HepG2 (cell line): Measurements from ENCODE around the gene ANTKMT. TPM values are rescaled to one million over a fixed set of nuclear protein-coding genes. Genes with fewer than 3 reads are reported as not detected.

Experiments used
- CENPT ChIP-seq: sonication (generic); formaldehyde crosslinking; IDR thresholded peaks from 2 replicates; pipeline ENCODE4 v1.8.0; 2022; ENCODE audit warnings: low read depth, mild to moderate bottlenecking, moderate library complexity, missing genetic modification reagents
- IKZF1 ChIP-seq: fragments of 450-650 bp; IDR thresholded peaks from 2 replicates; pipeline ENCODE4 v1.7.1; 2016
- MBNL3 ChIP-seq: fragments of 250-450 bp; sonication (Bioruptor Pico); conservative IDR thresholded peaks from 2 replicates; pipeline ENCODE4 v1.8.0; 2022; ENCODE audit warnings: mild to moderate bottlenecking, inconsistent platforms
- STAT5B ChIP-seq: sonication (generic); formaldehyde crosslinking; IDR thresholded peaks from 2 replicates; pipeline ENCODE4 v1.4.0; 2020; ENCODE audit warnings: missing genetic modification reagents
- SUZ12 ChIP-seq: fragments of 150-350 bp; IDR thresholded peaks from 2 replicates; pipeline ENCODE4 v1.6.1; 2014; ENCODE audit warnings: low read depth, low read length
- YY1 ChIP-seq: IDR thresholded peaks from 2 replicates; pipeline ENCODE4 v1.6.1; 2011; ENCODE audit warnings: low read length, low read depth, moderate library complexity, mild to moderate bottlenecking; ENCODE audit not compliant: insufficient read depth, insufficient replicate concordance
- ZFP36L2 ChIP-seq: sonication (generic); formaldehyde crosslinking; IDR thresholded peaks from 2 replicates; pipeline ENCODE4 v1.4.0; 2020; ENCODE audit warnings: missing genetic modification reagents
- ZNF33B ChIP-seq: sonication (generic); formaldehyde crosslinking; IDR thresholded peaks from 2 replicates; pipeline ENCODE4 v1.5.1; 2020; ENCODE audit warnings: mild to moderate bottlenecking, missing genetic modification reagents
- ZNF567 ChIP-seq: sonication (generic); formaldehyde crosslinking; IDR thresholded peaks from 2 replicates; pipeline ENCODE4 v1.8.1; 2023; ENCODE audit warnings: mild to moderate bottlenecking, missing genetic modification reagents, borderline replicate concordance
- ZNF629 ChIP-seq: sonication (generic); formaldehyde crosslinking; conservative IDR thresholded peaks from 2 replicates; pipeline ENCODE4 v1.5.0; 2020; ENCODE audit warnings: missing genetic modification reagents
- ZNF792 ChIP-seq: IDR thresholded peaks from 2 replicates; pipeline ENCODE4 v1.6.1; 2016
- polyA plus RNA-seq, 8 experiments: library from polyadenylated mRNA; depleted of rRNA in 3 of 8; stranded (reverse) in 7 of 8; unstranded in 1 of 8; fragments of >200 nt; fragmentation: Illumina TruSeq in 4 of 8; extraction: Trizol in 4 of 8; gene quantifications; 2 replicates each; pipeline versions ENCODE4 v1.2.1 to v1.2.3, GENCODE V29; 2011 to 2016; ENCODE audit warnings: low read depth in 4 of 8, missing spikeins in 1 of 8, mixed read lengths in 1 of 8; ENCODE audit not compliant: insufficient read depth in 1 of 8
- total RNA-seq, 5 experiments: library from RNA; depleted of rRNA; stranded (reverse); fragments of >200 nt; fragmentation: Illumina TruSeq; extraction: Trizol; gene quantifications; 2 replicates each; pipeline ENCODE4 v1.2.3, GENCODE V29; 2016; ENCODE audit warnings: low read depth in 1 of 5
- TF ChIP-seq, protein P1 (sequence below): sonication (generic); formaldehyde crosslinking; IDR thresholded peaks from 2 replicates; pipeline ENCODE4 v1.5.1; 2020; ENCODE audit warnings: mild to moderate bottlenecking, missing genetic modification reagents
- TF ChIP-seq, protein P2 (sequence below): sonication (generic); formaldehyde crosslinking; IDR thresholded peaks from 2 replicates; pipeline ENCODE4 v1.4.0; 2020; ENCODE audit warnings: missing genetic modification reagents
- TF ChIP-seq, protein P3 (sequence below): sonication (generic); formaldehyde crosslinking; IDR thresholded peaks from 2 replicates; pipeline ENCODE4 v1.4.0; 2020; ENCODE audit warnings: mild to moderate bottlenecking, missing genetic modification reagents
- TF ChIP-seq, protein P4 (sequence below): sonication (generic); formaldehyde crosslinking; IDR thresholded peaks from 2 replicates; pipeline ENCODE4 v1.4.0; 2020; ENCODE audit warnings: mild to moderate bottlenecking, missing genetic modification reagents
- TF ChIP-seq, protein P5 (sequence below): sonication (generic); formaldehyde crosslinking; IDR thresholded peaks from 2 replicates; pipeline ENCODE4 v1.4.0; 2020; ENCODE audit warnings: low read depth, missing genetic modification reagents

The ANTKMT gene
- total and polyA plus RNA-seq, 2 of the 13 experiments (the other 11 are each of a cell fraction or from before 2014, with no cell fraction given), result 7.5 to 47.8 TPM

DNA sequence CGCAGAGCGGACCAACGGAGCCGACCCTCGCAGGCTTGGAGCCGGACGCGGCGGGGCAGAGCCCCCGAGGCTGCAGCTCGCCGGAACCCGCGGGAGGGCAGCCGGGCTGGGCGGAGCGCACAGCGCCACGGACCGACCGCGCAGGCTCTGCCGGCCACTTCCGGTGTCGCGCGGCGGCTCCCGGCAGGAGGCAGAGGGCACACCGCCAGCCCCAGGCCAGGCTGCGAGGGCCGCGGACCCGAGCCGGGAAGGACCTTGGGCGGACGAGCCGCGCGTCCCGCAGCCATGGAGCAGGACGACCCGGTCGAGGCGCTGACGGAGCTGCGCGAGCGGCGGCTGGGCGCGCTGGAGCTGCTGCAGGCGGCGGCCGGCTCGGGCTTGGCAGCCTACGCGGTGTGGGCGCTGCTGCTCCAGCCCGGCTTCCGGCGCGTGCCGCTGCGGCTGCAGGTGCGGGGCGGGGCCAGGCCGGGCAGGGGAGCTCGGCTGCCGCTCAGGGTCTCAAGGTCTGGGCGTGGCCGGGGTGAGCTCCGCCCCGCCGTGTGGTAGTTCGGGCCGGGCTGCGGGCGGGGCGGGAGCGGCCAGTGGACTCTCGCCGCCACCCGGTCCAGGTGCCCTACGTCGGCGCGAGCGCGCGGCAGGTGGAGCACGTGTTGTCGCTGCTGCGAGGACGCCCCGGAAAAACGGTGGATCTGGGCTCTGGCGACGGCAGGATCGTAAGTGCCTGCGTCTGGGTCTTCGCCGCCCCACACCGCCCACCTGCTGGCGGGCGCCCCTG lies at the start of gene ANTKMT (continued):
- TF ChIP-seq, protein P1, sequence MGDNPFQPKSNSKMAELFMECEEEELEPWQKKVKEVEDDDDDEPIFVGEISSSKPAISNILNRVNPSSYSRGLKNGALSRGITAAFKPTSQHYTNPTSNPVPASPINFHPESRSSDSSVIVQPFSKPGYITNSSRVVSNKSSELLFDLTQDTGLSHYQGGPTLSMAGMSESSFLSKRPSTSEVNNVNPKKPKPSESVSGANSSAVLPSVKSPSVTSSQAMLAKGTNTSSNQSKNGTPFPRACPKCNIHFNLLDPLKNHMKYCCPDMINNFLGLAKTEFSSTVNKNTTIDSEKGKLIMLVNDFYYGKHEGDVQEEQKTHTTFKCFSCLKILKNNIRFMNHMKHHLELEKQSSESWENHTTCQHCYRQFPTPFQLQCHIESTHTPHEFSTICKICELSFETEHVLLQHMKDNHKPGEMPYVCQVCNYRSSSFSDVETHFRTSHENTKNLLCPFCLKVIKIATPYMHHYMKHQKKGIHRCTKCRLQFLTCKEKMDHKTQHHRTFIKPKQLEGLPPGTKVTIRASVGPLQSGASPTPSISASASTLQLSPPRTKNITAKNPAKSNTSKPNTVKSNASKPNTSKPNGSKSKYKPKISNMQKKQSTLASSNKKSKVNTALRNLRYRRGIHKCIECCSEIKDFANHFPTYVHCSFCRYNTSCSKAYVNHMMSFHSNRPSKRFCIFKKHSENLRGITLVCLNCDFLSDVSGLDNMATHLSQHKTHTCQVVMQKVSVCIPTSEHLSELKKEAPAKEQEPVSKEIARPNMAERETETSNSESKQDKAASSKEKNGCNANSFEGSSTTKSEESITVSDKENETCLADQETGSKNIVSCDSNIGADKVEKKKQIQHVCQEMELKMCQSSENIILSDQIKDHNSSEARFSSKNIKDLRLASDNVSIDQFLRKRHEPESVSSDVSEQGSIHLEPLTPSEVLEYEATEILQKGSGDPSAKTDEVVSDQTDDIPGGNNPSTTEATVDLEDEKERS (CRISPR knock-in tag), result no peak
- peak; percentile 72 for TF ChIP-seq YY1
- no peak for TF ChIP-seq MBNL3 (CRISPR knock-in tag)
- no peak; the same call in 1 of the 2 replicates for TF ChIP-seq ZFP36L2 (CRISPR knock-in tag)
- TF ChIP-seq, protein P2, sequence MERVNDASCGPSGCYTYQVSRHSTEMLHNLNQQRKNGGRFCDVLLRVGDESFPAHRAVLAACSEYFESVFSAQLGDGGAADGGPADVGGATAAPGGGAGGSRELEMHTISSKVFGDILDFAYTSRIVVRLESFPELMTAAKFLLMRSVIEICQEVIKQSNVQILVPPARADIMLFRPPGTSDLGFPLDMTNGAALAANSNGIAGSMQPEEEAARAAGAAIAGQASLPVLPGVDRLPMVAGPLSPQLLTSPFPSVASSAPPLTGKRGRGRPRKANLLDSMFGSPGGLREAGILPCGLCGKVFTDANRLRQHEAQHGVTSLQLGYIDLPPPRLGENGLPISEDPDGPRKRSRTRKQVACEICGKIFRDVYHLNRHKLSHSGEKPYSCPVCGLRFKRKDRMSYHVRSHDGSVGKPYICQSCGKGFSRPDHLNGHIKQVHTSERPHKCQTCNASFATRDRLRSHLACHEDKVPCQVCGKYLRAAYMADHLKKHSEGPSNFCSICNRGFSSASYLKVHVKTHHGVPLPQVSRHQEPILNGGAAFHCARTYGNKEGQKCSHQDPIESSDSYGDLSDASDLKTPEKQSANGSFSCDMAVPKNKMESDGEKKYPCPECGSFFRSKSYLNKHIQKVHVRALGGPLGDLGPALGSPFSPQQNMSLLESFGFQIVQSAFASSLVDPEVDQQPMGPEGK (CRISPR knock-in tag), result no peak; the same call in none of the 2 replicates
- no peak for TF ChIP-seq STAT5B (CRISPR knock-in tag)
- TF ChIP-seq SUZ12, result no peak
- TF ChIP-seq, protein P3, sequence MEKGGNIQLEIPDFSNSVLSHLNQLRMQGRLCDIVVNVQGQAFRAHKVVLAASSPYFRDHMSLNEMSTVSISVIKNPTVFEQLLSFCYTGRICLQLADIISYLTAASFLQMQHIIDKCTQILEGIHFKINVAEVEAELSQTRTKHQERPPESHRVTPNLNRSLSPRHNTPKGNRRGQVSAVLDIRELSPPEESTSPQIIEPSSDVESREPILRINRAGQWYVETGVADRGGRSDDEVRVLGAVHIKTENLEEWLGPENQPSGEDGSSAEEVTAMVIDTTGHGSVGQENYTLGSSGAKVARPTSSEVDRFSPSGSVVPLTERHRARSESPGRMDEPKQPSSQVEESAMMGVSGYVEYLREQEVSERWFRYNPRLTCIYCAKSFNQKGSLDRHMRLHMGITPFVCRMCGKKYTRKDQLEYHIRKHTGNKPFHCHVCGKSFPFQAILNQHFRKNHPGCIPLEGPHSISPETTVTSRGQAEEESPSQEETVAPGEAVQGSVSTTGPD (CRISPR knock-in tag), result no peak
- TF ChIP-seq ZNF629 (CRISPR knock-in tag), result 0 out of 2 replicates have a peak, but pooled peaks have one; percentile 22
- peak; percentile 86 for TF ChIP-seq ZNF33B (CRISPR knock-in tag)
- TF ChIP-seq, protein P4, sequence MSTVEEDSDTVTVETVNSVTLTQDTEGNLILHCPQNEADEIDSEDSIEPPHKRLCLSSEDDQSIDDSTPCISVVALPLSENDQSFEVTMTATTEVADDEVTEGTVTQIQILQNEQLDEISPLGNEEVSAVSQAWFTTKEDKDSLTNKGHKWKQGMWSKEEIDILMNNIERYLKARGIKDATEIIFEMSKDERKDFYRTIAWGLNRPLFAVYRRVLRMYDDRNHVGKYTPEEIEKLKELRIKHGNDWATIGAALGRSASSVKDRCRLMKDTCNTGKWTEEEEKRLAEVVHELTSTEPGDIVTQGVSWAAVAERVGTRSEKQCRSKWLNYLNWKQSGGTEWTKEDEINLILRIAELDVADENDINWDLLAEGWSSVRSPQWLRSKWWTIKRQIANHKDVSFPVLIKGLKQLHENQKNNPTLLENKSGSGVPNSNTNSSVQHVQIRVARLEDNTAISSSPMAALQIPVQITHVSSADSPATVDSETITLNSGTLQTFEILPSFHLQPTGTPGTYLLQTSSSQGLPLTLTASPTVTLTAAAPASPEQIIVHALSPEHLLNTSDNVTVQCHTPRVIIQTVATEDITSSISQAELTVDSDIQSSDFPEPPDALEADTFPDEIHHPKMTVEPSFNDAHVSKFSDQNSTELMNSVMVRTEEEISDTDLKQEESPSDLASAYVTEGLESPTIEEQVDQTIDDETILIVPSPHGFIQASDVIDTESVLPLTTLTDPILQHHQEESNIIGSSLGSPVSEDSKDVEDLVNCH, result no peak
- peak; percentile 15 for TF ChIP-seq CENPT (CRISPR knock-in tag)
- TF ChIP-seq, protein P5, sequence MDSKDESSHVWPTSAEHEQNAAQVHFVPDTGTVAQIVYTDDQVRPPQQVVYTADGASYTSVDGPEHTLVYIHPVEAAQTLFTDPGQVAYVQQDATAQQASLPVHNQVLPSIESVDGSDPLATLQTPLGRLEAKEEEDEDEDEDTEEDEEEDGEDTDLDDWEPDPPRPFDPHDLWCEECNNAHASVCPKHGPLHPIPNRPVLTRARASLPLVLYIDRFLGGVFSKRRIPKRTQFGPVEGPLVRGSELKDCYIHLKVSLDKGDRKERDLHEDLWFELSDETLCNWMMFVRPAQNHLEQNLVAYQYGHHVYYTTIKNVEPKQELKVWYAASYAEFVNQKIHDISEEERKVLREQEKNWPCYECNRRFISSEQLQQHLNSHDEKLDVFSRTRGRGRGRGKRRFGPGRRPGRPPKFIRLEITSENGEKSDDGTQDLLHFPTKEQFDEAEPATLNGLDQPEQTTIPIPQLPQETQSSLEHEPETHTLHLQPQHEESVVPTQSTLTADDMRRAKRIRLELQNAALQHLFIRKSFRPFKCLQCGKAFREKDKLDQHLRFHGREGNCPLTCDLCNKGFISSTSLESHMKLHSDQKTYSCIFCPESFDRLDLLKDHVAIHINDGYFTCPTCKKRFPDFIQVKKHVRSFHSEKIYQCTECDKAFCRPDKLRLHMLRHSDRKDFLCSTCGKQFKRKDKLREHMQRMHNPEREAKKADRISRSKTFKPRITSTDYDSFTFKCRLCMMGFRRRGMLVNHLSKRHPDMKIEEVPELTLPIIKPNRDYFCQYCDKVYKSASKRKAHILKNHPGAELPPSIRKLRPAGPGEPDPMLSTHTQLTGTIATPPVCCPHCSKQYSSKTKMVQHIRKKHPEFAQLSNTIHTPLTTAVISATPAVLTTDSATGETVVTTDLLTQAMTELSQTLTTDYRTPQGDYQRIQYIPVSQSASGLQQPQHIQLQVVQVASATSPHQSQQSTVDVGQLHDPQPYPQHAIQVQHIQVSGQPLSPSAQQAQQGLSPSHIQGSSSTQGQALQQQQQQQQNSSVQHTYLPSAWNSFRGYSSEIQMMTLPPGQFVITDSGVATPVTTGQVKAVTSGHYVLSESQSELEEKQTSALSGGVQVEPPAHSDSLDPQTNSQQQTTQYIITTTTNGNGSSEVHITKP (CRISPR knock-in tag), result no peak
- TF ChIP-seq ZNF567, result 0 out of 2 replicates have a peak, but pooled peaks have one; percentile 87
- no peak for TF ChIP-seq ZNF792 (CRISPR knock-in tag)
- TF ChIP-seq IKZF1, result no peak
